Measurements from ENCODE around the gene AQP12A.

AQP12A gene

GRCh38 chr2:240725266-240725665 lies 33.6 kb downstream of the AQP12A start:
- DNase-seq: no peak

- no peak for DNase-seq
Observed at GRCh38 chr2:240725671-240726070, 34.0 kb downstream of the AQP12A start.

GRCh38 chr2:240726876-240727275 lies 35.2 kb downstream of the AQP12A start:
- no peak for DNase-seq

GRCh38 chr2:240727439-240727838 lies 35.8 kb downstream of the AQP12A start:
- DNase-seq: no peak

- no peak for DNase-seq
Observed at GRCh38 chr2:240727913-240728312, 36.2 kb downstream of the AQP12A start.

- no peak for DNase-seq
Observed at GRCh38 chr2:240728361-240728760, 36.7 kb downstream of the AQP12A start.

GRCh38 chr2:240728827-240729226 lies 37.2 kb downstream of the AQP12A start:
- DNase-seq: no peak

- DNase-seq: no peak
Observed at GRCh38 chr2:240730501-240731177, 39.0 kb downstream of the AQP12A start.

GRCh38 chr2:240731178-240731545 lies 39.5 kb downstream of the AQP12A start:
- no peak for DNase-seq

- no peak for DNase-seq
Observed at GRCh38 chr2:240732184-240732583, 40.5 kb downstream of the AQP12A start.

- no peak for DNase-seq
Observed at GRCh38 chr2:240732911-240733622, 41.4 kb downstream of the AQP12A start.

GRCh38 chr2:240733803-240734495 lies 42.3 kb downstream of the AQP12A start:
- no peak for DNase-seq

GRCh38 chr2:240734756-240735155 lies 43.1 kb downstream of the AQP12A start:
- DNase-seq: no peak

GRCh38 chr2:240735476-240735875 lies 43.8 kb downstream of the AQP12A start:
- no peak for DNase-seq

GRCh38 chr2:240736281-240737250 lies 44.9 kb downstream of the AQP12A start:
- no peak for DNase-seq

GRCh38 chr2:240737512-240737911 lies 45.8 kb downstream of the AQP12A start:
- no peak for DNase-seq

- no peak for DNase-seq
Observed at GRCh38 chr2:240737958-240738357, 46.3 kb downstream of the AQP12A start.

- DNase-seq: no peak
Observed at GRCh38 chr2:240739797-240740196, 48.1 kb downstream of the AQP12A start.

- DNase-seq: no peak
Observed at GRCh38 chr2:240741091-240741490, 49.4 kb downstream of the AQP12A start.

- DNase-seq: no peak
Observed at GRCh38 chr2:240742602-240743095, 51.0 kb downstream of the AQP12A start.

GRCh38 chr2:240745456-240745855 lies 53.8 kb downstream of the AQP12A start:
- no peak for DNase-seq

GRCh38 chr2:240745962-240746361 lies 54.3 kb downstream of the AQP12A start:
- DNase-seq: no peak

- no peak for DNase-seq
Observed at GRCh38 chr2:240746671-240747070, 55.0 kb downstream of the AQP12A start.

Data from GOT3 (cell line).